SW 1271 (cell line): Measurements from ENCODE around the gene KIRREL3.
"Not testable (repeated sequence)": the region's sequence is repeated elsewhere in the genome, so short reads cannot be mapped to it uniquely, and the experiment has no call there.

Experiments used
- DNase-seq, 2 experiments: peaks; one replicate each; lab custom pipeline; 2025; lab: John Stamatoyannopoulos, UW

KIRREL3 gene

GRCh38 chr11:126381960-126382359 is 618.6 kb downstream of the KIRREL3 start:
- DNase-seq, result not testable (repeated sequence)

GRCh38 chr11:126380909-126381308 is 619.7 kb downstream of the KIRREL3 start:
- DNase-seq, result no peak

- DNase-seq, result no peak
These were observed 621.8 kb downstream of the KIRREL3 start for GRCh38 chr11:126378763-126379162.

GRCh38 chr11:126375726-126376125 is 624.8 kb downstream of the KIRREL3 start:
- no peak for DNase-seq

GRCh38 chr11:126374562-126375300 is 625.8 kb downstream of the KIRREL3 start:
- DNase-seq, result not testable (repeated sequence)

GRCh38 chr11:126373389-126374066 is 627.0 kb downstream of the KIRREL3 start:
- not testable (repeated sequence) for DNase-seq
